ENCODE results near the gene ENTPD3. TPM values are rescaled to one million over a fixed set of nuclear protein-coding genes. Genes with fewer than 3 reads are reported as not detected.

The ENTPD3 gene
- total RNA-seq: 0.14 and 0.30 TPM in 2 replicates

GRCh38 chr3:40387001-40387894, at the start of gene ENTPD3:
Gene ENTPD3 (plus strand): TSS chr3:40387184. CDS start chr3:40388058, 874 bp downstream.

DNA sequence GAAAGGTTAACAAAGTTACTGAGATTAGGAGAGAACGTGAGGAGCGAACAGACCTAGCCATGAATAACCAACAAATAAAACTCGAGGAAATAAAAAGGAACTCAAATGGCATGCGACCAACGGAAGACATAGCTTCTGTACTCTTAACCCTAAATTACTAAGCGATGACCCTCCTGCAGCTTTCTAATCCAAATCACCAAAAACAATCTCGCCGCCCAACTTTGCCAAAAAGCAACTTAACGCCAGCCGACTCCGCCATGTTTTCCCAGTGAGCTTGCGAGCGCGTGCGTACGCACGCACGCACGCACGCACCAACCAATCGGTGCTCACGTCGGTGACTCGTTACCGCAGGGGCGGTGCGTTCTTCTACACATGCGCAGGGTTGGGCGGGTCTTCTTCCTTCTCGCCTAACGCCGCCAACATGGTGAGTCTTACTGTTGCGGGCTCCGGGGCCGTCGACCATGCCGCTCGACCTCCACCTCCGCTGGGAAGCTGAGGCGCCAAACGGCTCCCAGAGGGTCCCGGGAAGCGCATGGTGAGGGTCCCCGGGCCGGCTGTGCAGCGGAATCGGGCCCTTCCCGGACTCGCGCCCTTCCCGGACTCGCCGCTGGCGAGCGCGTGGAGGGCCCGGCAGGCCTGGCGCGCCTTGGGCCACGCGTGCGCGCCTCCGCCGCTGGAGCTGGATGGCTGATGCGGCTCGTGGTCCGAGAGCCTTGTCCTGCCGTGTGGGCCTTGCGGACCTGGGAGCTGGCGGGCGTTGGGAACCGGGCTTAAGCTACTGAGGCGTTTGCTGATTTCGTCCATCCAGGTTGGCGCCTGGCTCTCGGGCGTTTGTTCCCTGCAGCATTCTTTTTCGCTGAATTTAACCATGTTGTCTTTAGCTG, 70.2 kb downstream of the ENTPD3 start, which contains the start of gene RPL14:
Gene RPL14, plus strand, starts transcription at position 400 of the 884 bp plus-strand sequence. Its CDS starts 133 bp downstream, at position 533.

DNA sequence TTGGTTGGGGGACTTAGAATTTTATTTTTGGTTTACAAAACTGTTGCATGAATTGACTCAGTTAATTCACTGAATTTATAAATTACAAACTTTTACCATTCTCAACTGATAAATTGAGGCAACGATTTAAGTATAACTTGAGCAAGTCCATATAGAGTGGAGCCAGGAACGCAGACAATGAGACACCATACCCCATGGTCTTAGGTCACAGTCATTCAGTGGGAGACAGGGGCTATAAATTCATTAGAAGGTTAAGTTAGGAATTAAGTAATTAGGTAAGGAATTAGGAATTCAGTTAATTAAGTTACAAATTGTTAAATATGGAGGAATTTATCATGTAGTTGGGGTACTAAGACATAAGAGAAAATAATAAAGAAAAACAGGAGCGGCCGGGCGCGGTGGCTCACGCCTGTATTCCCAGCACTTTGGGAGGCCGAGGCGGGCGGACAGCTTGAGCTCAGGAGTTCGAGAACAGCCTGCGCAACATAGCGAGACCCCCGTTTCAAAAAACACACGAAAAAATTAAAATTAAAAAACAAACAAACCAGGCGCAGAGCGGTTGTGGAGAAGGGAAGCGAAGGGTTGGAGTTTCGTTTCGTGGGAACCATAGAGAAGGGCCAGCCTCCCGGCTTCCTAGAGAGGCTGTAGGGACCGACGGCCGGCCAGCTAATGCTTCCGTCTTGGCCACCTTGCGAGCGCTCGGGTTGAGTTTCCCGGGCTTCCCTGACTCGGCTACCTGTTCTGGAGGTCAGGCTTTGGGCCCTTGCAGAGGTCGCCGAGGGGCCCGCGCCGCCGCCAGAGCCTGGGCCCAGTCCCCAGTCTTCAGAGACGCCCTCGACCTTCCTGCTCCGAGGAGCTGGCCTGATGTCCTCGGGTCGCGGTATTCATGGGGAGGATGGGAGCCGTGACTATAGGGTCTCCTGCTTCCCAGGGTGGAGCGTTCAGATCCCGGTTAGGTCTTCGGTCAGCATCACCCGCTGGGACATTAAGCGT, 89.8 kb downstream of the ENTPD3 start, which contains the start of gene ZNF619:
Gene ZNF619, plus strand, starts transcription at position 645 of the 993 bp plus-strand sequence. CDS start 858 bp downstream, outside the sequence.

Other genes starting within 250 kb of the ENTPD3 start
- 18.5 and 31.2 TPM in 2 replicates for gene EIF1B, start 77.5 kb upstream of the ENTPD3 start, total RNA-seq
- 232 and 348 TPM in 2 replicates for gene RPL14, start 70.2 kb downstream of the ENTPD3 start, total RNA-seq
- 4.8 and 5.6 TPM in 2 replicates for gene ZNF619, start 89.9 kb downstream of the ENTPD3 start, total RNA-seq
- gene ZNF620, start 118.9 kb downstream of the ENTPD3 start, total RNA-seq: 0.30 and 0.92 TPM in 2 replicates
- gene ZNF621, start 137.8 kb downstream of the ENTPD3 start, total RNA-seq: 16.0 and 21.7 TPM in 2 replicates